Keratinocyte (primary cell): ENCODE data around the gene PHF2. TPM values are rescaled to one million over a fixed set of nuclear protein-coding genes. Genes with fewer than 3 reads are reported as not detected.
"Not testable (repeated sequence)": the region's sequence is repeated elsewhere in the genome, so short reads cannot be mapped to it uniquely, and the experiment has no call there.

Experiments used
- DNase-seq: peaks from one replicate; pipeline ENCODE4 v3.0.0-alpha.2; 2011; ENCODE audit warnings: low read depth, missing footprints, low spot score
- FAIRE-seq: peaks from 2 replicates; lab custom pipeline; 2011; peaks lifted over from hg19 to GRCh38; lab: Jason Lieb, UNC
- H2AFZ ChIP-seq: 2 replicates; pipeline ENCODE4 v1.6.0; 2012; ENCODE audit warnings: low read length, control low read depth, inconsistent platforms; ENCODE audit not compliant: control insufficient read depth
- H3K27ac ChIP-seq: 2 replicates; pipeline ENCODE4 v1.5.1; 2011; ENCODE audit warnings: low read length; ENCODE audit not compliant: control insufficient read depth, insufficient read depth
- H3K27me3 ChIP-seq: 3 replicates; pipeline ENCODE4 v1.6.0; 2011; ENCODE audit warnings: low read length; ENCODE audit not compliant: control insufficient read depth, insufficient read depth; ENCODE audit errors: extremely low read depth
- H3K36me3 ChIP-seq, 2 experiments: 2 replicates in 1 of 2; 3 replicates in 1 of 2; pipeline ENCODE4 v1.5.1; 2011; ENCODE audit warnings: low read length in 2 of 2, mild to moderate bottlenecking in 1 of 2; ENCODE audit not compliant: control insufficient read depth in 2 of 2, insufficient read depth in 2 of 2; ENCODE audit errors: extremely low read depth in 1 of 2
- H3K4me1 ChIP-seq: 3 replicates; pipeline ENCODE4 v1.5.1; 2011; ENCODE audit warnings: low read length; ENCODE audit not compliant: control insufficient read depth, insufficient read depth; ENCODE audit errors: extremely low read depth
- H3K4me2 ChIP-seq: 3 replicates; pipeline ENCODE4 v1.6.0; 2011; ENCODE audit warnings: low read depth, low read length; ENCODE audit not compliant: control insufficient read depth, insufficient read depth; ENCODE audit errors: extremely low read depth
- H3K4me3 ChIP-seq, 3 experiments: fragments of 200-600 bp in 1 of 3; sonication (generic) in 1 of 3; 2 replicates in 2 of 3; 3 replicates in 1 of 3; pipeline ENCODE4 v1.5.1; 2011 to 2016; ENCODE audit warnings: low read length in 3 of 3, mild to moderate bottlenecking in 3 of 3, control low read depth in 2 of 3, inconsistent platforms in 1 of 3, low read depth in 1 of 3, mixed read lengths in 1 of 3, mixed run types in 1 of 3, moderate library complexity in 1 of 3; ENCODE audit not compliant: control insufficient read depth in 2 of 3, insufficient read depth in 2 of 3; ENCODE audit errors: extremely low read depth in 1 of 3
- H3K79me2 ChIP-seq: 2 replicates; pipeline ENCODE4 v1.6.0; 2012; ENCODE audit warnings: low read length; ENCODE audit not compliant: control insufficient read depth, insufficient read depth
- H3K9ac ChIP-seq: 3 replicates; pipeline ENCODE4 v1.6.0; 2011; ENCODE audit warnings: low read length; ENCODE audit not compliant: control insufficient read depth, insufficient read depth; ENCODE audit errors: extremely low read depth
- H3K9me1 ChIP-seq: 3 replicates; pipeline ENCODE4 v1.6.0; 2011; ENCODE audit warnings: low read length; ENCODE audit not compliant: control insufficient read depth, insufficient read depth; ENCODE audit errors: extremely low read depth
- H3K9me3 ChIP-seq: 2 replicates; pipeline ENCODE4 v1.5.1; 2012; ENCODE audit warnings: low read depth, low read length; ENCODE audit not compliant: control insufficient read depth
- H4K20me1 ChIP-seq: 3 replicates; pipeline ENCODE4 v1.6.0; 2011; ENCODE audit warnings: low read length; ENCODE audit not compliant: control insufficient read depth, insufficient read depth; ENCODE audit errors: extremely low read depth
- EZH2 ChIP-seq: IDR thresholded peaks from one replicate; pipeline ENCODE4 v1.6.1; 2012; ENCODE audit warnings: inconsistent platforms, mild to moderate bottlenecking, low read length, moderate library complexity
- dilution Hi-C: fragments of 300-500 bp; cut with MboI; formaldehyde crosslinking; loops from one replicate; pipeline ENCODE4 v1.7.0; 2020; ENCODE audit warnings: low sequenced_read_pairs; ENCODE audit not compliant: extremely low pct_ligation_motif_present
- polyA plus RNA-seq, 5 experiments: library from polyadenylated mRNA; depleted of rRNA in 3 of 5; stranded (reverse) in 3 of 5; stranded (forward) in 1 of 5; unstranded in 1 of 5; fragments of >200 nt; gene quantifications; 1 replicate in 1 of 5; 2 replicates in 3 of 5; 3 replicates in 1 of 5; pipeline versions ENCODE4 v1.2.1 to v1.2.3, GENCODE V29; 2011 to 2012; ENCODE audit warnings: missing spikeins in 2 of 5, low read depth in 1 of 5, low replicate concordance in 1 of 5
- TF ChIP-seq, protein P1 (sequence below), 3 experiments: IDR thresholded peaks in 1 of 3; conservative IDR thresholded peaks in 1 of 3; optimal IDR thresholded peaks in 1 of 3; 2 replicates in 2 of 3; 3 replicates in 1 of 3; pipeline versions ENCODE3 to v1.5.1; 2011; ENCODE audit warnings: low read length in 3 of 3, mild to moderate bottlenecking in 3 of 3, moderate library complexity in 2 of 3, control low read depth in 1 of 3, inconsistent platforms in 1 of 3; ENCODE audit not compliant: insufficient read depth in 2 of 3; ENCODE audit errors: extremely low read depth in 1 of 3

PHF2 gene
- polyA plus RNA-seq, 1 donor (not counting 4 experiments of a cell fraction or from before 2014, with no cell fraction given): 5.1 TPM

DNA sequence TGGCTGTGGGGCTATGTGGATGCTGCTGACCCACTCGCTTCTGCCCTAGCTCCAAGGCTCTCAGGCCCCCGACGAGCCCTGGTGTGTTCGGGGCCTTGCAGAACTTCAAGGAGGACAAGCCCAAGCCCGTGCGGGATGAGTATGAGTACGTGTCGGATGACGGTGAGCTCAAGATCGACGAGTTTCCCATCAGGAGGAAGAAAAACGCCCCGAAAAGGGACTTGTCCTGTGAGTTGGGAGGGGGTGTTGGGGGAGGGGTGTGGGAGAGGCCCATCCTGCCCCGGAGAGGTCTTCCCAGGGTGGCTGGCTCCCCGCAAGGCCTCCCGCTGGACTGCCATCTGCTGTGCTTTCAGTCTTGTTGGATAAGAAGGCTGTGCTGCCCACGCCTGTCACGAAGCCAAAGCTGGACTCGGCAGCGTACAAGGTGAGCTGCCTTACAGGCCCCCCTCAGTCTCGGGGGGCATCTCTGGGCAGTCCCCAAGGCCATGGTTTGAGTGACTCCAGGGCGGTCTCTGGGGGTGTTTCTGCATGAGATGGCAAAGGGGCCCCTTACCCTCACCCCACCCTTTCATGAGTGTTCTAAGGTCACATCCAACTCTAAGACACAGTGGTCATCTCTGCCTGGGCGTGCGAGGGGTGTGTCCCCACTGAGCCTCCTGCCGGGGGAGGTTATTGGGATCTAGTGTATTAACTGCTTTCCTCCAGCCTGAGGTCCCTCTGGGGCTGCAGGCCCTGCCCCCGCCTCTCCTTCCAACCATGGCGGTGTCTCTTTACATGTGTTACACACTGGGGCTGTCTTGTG is 89.5 kb downstream of the PHF2 start:
- H3K27ac ChIP-seq: no peak overlapping the region
- peaks cover 0 to 3% of the 10 kb centered on the region in 2 experiments for H3K36me3 ChIP-seq
- no peak for TF ChIP-seq EZH2
- TF ChIP-seq, protein P1, sequence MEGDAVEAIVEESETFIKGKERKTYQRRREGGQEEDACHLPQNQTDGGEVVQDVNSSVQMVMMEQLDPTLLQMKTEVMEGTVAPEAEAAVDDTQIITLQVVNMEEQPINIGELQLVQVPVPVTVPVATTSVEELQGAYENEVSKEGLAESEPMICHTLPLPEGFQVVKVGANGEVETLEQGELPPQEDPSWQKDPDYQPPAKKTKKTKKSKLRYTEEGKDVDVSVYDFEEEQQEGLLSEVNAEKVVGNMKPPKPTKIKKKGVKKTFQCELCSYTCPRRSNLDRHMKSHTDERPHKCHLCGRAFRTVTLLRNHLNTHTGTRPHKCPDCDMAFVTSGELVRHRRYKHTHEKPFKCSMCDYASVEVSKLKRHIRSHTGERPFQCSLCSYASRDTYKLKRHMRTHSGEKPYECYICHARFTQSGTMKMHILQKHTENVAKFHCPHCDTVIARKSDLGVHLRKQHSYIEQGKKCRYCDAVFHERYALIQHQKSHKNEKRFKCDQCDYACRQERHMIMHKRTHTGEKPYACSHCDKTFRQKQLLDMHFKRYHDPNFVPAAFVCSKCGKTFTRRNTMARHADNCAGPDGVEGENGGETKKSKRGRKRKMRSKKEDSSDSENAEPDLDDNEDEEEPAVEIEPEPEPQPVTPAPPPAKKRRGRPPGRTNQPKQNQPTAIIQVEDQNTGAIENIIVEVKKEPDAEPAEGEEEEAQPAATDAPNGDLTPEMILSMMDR (optimal IDR thresholded peaks at IDR 0.05 in 1 of 3, IDR thresholded peaks at IDR 0.05 in 1 of 3, conservative IDR thresholded peaks at IDR 0.05 in 1 of 3; ENCODE audit: extremely low read depth in 1 of 3, insufficient read depth in 2 of 3, low read length in 3 of 3): no peak
- H4K20me1 ChIP-seq: no peaks in the 10 kb centered on the region
- no peaks in the 10 kb centered on the region for H3K4me1 ChIP-seq
- no peak overlapping the region for H2AFZ ChIP-seq
- no peak for DNase-seq
- no peak for FAIRE-seq
- H3K4me2 ChIP-seq: no peak overlapping the region
- H3K9me3 ChIP-seq: peaks cover 3% of the 10 kb centered on the region
- H3K4me3 ChIP-seq: no peak overlapping the region
- no peaks in the 10 kb centered on the region for H3K27me3 ChIP-seq
- H3K79me2 ChIP-seq: no peaks in the 10 kb centered on the region
- no peaks in the 10 kb centered on the region for H3K9me1 ChIP-seq
- no peak overlapping the region for H3K9ac ChIP-seq
- dilution Hi-C loops: no loop called here

DNA sequence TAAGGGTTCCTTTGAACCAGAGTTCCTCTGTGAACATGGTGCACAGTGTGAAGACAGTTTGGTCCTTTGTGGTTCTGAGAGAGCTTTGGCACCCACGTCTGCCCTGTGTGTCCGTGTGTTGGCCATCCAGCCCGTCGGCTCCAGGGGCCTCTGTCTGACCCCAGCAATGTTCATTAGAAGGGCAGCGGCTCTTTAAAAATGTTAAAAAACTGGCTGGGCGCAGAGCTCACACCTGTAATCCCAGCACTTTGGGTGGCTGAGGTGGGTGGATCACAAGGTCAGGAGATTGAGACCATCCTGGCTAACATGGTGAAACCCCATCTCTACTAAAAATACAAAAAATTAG is 90.0 kb downstream of the PHF2 start:
- H4K20me1 ChIP-seq, DNase-seq, H3K27me3 ChIP-seq, H3K9me1 ChIP-seq, FAIRE-seq, H3K27ac ChIP-seq, H3K9ac ChIP-seq, H2AFZ ChIP-seq, H3K36me3 ChIP-seq, H3K9me3 ChIP-seq, H3K79me2 ChIP-seq, H3K4me1 ChIP-seq, H3K4me2 ChIP-seq, dilution Hi-C loops, H3K4me3 ChIP-seq: not testable (repeated sequence)

DNA sequence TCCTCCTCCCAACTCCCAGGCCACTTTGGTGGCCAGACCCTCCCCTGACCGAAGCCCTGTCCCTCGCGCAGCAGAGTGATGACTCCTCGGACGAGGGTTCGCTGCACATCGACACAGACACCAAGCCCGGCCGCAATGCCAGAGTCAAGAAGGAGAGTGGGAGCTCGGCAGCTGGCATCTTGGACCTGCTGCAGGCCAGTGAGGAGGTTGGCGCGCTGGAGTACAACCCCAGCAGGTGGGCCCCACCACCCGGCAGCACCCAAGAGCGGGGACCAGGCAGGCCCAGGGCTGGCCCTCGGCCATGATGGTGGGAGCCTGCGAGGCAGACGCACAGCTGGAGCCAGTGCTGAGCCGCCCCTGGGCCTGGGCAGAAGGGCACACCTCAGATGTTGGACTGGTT is 90.6 kb downstream of the PHF2 start:
- no peak for TF ChIP-seq EZH2
- TF ChIP-seq, protein P1 (optimal IDR thresholded peaks at IDR 0.05 in 1 of 3, IDR thresholded peaks at IDR 0.05 in 1 of 3, conservative IDR thresholded peaks at IDR 0.05 in 1 of 3; ENCODE audit: extremely low read depth in 1 of 3, insufficient read depth in 2 of 3, low read length in 3 of 3): no peak
- dilution Hi-C loops: no loop called here

More for the DNA sequence above, 90.6 kb downstream of the PHF2 start:
- FAIRE-seq (no peak), DNase-seq (no peak)
- H3K9ac ChIP-seq: no peak overlapping the region
- H3K9me3 ChIP-seq: peaks cover 4% of the 10 kb centered on the region
- no peaks in the 10 kb centered on the region for H3K9me1 ChIP-seq
- H3K36me3 ChIP-seq: peaks cover 0 to 3% of the 10 kb centered on the region in 2 experiments
- no peak overlapping the region for H3K4me2 ChIP-seq
- H2AFZ ChIP-seq: no peak overlapping the region
- H3K4me1 ChIP-seq: no peaks in the 10 kb centered on the region
- H3K27ac ChIP-seq: no peak overlapping the region
- no peaks in the 10 kb centered on the region for H4K20me1 ChIP-seq
- no peaks in the 10 kb centered on the region for H3K79me2 ChIP-seq
- H3K4me3 ChIP-seq: no peak overlapping the region
- no peaks in the 10 kb centered on the region for H3K27me3 ChIP-seq
